Measurements from ENCODE around the gene SNX8. TPM values are rescaled to one million over a fixed set of nuclear protein-coding genes. Genes with fewer than 3 reads are reported as not detected.
A peak's percentile ranks its signal among the peaks of the same experiment; 100 is the strongest.

Gene SNX8
- total RNA-seq, 1 donor from 2014 or later = 41.5 TPM

DNA sequence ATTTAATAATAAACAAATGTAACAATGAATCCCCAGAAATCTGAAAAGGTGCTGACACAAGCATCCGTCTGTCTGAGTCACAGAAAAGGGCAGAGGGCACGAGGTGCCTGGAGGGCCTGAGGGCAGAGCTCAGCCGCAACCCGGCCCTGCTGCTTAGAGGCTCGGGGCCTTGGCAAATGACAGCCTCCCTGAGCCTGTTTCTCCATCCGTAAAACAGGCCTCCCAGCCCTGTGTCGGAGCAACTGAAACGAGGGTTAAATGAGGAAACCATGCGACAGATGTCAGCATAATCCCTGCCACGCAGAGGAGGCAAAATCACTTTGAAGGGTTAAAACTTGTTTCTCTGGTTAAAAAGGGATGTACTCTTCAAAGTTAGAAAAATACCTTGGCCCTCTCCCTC is 47.3 kb downstream of the SNX8 start:
- Mint-ChIP-seq H3K27ac (ENCODE audit: unreplicated experiment) (peak overlapping the region; percentile 50), H3K36me3 (ENCODE audit: unreplicated experiment) (peaks cover 16% of the 10 kb centered on the region), H3K27me3 (ENCODE audit: unreplicated experiment) (no peaks in the 10 kb centered on the region), H3K9me3 (ENCODE audit: unreplicated experiment) (no peaks in the 10 kb centered on the region), H3K4me1 (ENCODE audit: unreplicated experiment) (peaks cover 21% of the 10 kb centered on the region), H3K4me3 (ENCODE audit: unreplicated experiment) (no peak overlapping the region)
- DNase-seq (ENCODE audit: extremely low spot score, unreplicated experiment) = no peak
- TF ChIP-seq, protein P1, sequence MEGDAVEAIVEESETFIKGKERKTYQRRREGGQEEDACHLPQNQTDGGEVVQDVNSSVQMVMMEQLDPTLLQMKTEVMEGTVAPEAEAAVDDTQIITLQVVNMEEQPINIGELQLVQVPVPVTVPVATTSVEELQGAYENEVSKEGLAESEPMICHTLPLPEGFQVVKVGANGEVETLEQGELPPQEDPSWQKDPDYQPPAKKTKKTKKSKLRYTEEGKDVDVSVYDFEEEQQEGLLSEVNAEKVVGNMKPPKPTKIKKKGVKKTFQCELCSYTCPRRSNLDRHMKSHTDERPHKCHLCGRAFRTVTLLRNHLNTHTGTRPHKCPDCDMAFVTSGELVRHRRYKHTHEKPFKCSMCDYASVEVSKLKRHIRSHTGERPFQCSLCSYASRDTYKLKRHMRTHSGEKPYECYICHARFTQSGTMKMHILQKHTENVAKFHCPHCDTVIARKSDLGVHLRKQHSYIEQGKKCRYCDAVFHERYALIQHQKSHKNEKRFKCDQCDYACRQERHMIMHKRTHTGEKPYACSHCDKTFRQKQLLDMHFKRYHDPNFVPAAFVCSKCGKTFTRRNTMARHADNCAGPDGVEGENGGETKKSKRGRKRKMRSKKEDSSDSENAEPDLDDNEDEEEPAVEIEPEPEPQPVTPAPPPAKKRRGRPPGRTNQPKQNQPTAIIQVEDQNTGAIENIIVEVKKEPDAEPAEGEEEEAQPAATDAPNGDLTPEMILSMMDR (IDR thresholded peaks at IDR 0.05) = no peak

DNA sequence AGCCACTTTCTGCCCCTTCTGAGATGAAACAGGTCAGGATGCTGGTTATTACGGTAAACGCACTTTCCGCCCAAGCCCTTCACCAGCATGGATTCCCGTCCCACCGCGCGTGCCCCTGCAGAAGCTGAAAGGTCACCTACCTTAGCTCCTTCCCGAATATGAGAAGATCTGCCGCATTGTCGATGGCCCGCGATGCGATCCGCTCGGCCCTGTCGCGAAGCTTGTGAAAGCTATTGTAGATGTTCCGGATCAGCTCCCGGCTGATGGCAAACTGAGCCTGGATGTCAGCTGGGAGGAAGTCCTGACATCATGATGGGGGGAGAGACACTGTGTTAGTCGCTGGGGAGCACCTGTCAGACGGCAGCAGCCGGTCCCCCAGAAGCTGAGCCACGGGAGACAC is 50.1 kb downstream of the SNX8 start:
- TF ChIP-seq, protein P1 (IDR thresholded peaks at IDR 0.05) = no peak
- peaks cover 19% of the 10 kb centered on the region for H3K36me3 Mint-ChIP-seq (ENCODE audit: unreplicated experiment)
- H3K9me3 Mint-ChIP-seq (ENCODE audit: unreplicated experiment) = no peaks in the 10 kb centered on the region
- no peak overlapping the region for H3K4me3 Mint-ChIP-seq (ENCODE audit: unreplicated experiment)
- H3K27ac Mint-ChIP-seq (ENCODE audit: unreplicated experiment) = no peak overlapping the region
- peaks cover 6% of the 10 kb centered on the region for H3K4me1 Mint-ChIP-seq (ENCODE audit: unreplicated experiment)
- no peak for DNase-seq (ENCODE audit: extremely low spot score, unreplicated experiment)
- no peaks in the 10 kb centered on the region for H3K27me3 Mint-ChIP-seq (ENCODE audit: unreplicated experiment)

DNA sequence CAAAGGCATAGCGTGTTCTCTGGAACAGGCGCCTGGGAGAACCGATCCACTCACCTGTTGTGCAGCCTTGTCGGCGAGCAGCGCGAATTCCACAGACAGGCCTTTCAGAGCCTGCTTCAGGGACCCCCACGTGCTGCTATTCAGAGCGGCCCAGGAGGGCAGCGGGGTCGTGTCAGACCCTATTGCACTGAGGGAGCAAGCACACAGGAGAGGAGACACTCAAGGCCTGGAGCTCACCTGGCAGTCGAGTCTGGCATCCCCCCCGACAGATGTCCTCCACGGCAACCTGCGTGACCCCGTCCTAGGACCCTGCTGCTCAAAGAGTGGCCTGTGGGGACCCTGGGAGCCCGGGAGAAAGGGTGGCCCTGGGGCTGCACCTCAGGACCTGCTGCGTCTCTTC is 51.1 kb downstream of the SNX8 start:
- H3K27ac Mint-ChIP-seq (ENCODE audit: unreplicated experiment) = no peak overlapping the region
- TF ChIP-seq, protein P1 (IDR thresholded peaks at IDR 0.05) = no peak
- peaks cover 5% of the 10 kb centered on the region for H3K4me1 Mint-ChIP-seq (ENCODE audit: unreplicated experiment)
- no peak for DNase-seq (ENCODE audit: extremely low spot score, unreplicated experiment)
- H3K4me3 Mint-ChIP-seq (ENCODE audit: unreplicated experiment) = no peak overlapping the region
- peaks cover 19% of the 10 kb centered on the region for H3K36me3 Mint-ChIP-seq (ENCODE audit: unreplicated experiment)
- H3K9me3 Mint-ChIP-seq (ENCODE audit: unreplicated experiment) = no peaks in the 10 kb centered on the region
- H3K27me3 Mint-ChIP-seq (ENCODE audit: unreplicated experiment) = no peaks in the 10 kb centered on the region

DNA sequence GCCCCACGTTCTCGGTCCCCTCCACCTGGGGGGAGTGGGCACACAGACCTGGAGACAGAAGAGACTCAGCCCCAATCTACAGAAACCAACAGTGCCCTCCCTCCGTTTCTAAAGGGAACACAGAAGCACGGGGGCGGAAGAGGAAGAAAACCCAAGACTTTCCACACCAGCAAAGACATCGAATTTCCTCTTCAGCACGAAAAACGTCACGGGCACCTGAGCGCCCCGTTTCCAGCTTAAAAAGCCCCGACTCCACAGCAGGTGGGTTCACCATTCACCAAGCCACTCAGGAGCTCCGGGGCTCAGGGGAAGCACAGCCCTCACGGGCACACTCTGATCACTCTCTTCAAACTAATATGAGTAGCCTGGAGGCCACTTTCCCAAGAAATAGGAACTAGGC is 52.6 kb downstream of the SNX8 start:
- H3K4me1 Mint-ChIP-seq (ENCODE audit: unreplicated experiment) = peaks cover under 1% of the 10 kb centered on the region
- no peaks in the 10 kb centered on the region for H3K9me3 Mint-ChIP-seq (ENCODE audit: unreplicated experiment)
- no peak for DNase-seq (ENCODE audit: extremely low spot score, unreplicated experiment)
- H3K4me3 Mint-ChIP-seq (ENCODE audit: unreplicated experiment) = no peak overlapping the region
- H3K27ac Mint-ChIP-seq (ENCODE audit: unreplicated experiment) = no peak overlapping the region
- no peaks in the 10 kb centered on the region for H3K27me3 Mint-ChIP-seq (ENCODE audit: unreplicated experiment)
- TF ChIP-seq, protein P1 (IDR thresholded peaks at IDR 0.05) = no peak
- peaks cover 19% of the 10 kb centered on the region for H3K36me3 Mint-ChIP-seq (ENCODE audit: unreplicated experiment)

DNA sequence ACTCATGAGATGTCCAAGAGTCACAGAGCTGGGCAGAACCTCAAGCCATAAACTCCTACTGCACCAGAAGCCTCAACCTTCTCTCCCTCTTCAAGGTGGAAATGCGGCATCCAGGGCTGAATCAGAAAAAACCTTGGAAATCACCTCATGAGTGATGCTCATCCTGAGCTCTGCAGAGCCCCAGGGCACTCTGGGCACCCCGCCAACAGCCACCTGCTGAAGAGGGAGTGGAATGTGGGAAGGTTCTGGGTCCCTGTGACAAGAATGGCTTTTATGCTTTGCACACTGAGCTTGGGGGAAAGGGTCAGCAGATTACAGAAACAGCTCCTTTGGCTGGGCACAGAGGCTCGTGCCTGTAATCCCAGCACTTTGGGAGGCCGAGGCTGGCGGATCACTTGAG is 53.4 kb downstream of the SNX8 start:
- no peak overlapping the region for H3K27ac Mint-ChIP-seq (ENCODE audit: unreplicated experiment)
- no peak for DNase-seq (ENCODE audit: extremely low spot score, unreplicated experiment)

More for the DNA sequence above, 53.4 kb downstream of the SNX8 start:
- Mint-ChIP-seq H3K27me3 (ENCODE audit: unreplicated experiment) (no peaks in the 10 kb centered on the region), H3K36me3 (ENCODE audit: unreplicated experiment) (peaks cover 22% of the 10 kb centered on the region), H3K9me3 (ENCODE audit: unreplicated experiment) (no peaks in the 10 kb centered on the region), H3K4me3 (ENCODE audit: unreplicated experiment) (no peak overlapping the region), H3K4me1 (ENCODE audit: unreplicated experiment) (no peaks in the 10 kb centered on the region)
- TF ChIP-seq, protein P1 (IDR thresholded peaks at IDR 0.05) = no peak
